Measurements from ENCODE around the gene ARSI. TPM values are rescaled to one million over a fixed set of nuclear protein-coding genes. Genes with fewer than 3 reads are reported as not detected.

The ARSI gene
- total and polyA plus RNA-seq, 2 of the 4 experiments (the other 2 are of a cell fraction), result 14.8 to 15.2 TPM

- TF ChIP-seq FOS (IDR thresholded peaks at IDR 0.05; ENCODE audit: low read depth, low read length), result no peak
- TF ChIP-seq CTCF (conservative IDR thresholded peaks at IDR 0.05; ENCODE audit: low read depth, low read length), result no peak
- no peak for TF ChIP-seq MAFK (IDR thresholded peaks at IDR 0.05; ENCODE audit: low read depth, low read length)
- no peak for TF ChIP-seq SMC3 (IDR thresholded peaks at IDR 0.05; ENCODE audit: low read depth, low read length)
- no peak for TF ChIP-seq MXI1 (IDR thresholded peaks at IDR 0.05; ENCODE audit: borderline replicate concordance, low read depth, low read length)
- no peak for TF ChIP-seq RAD21 (IDR thresholded peaks at IDR 0.05; ENCODE audit: low read length)
- no peak for TF ChIP-seq RFX5 (IDR thresholded peaks at IDR 0.05; ENCODE audit: low read depth, low read length)
- TF ChIP-seq, protein P1, sequence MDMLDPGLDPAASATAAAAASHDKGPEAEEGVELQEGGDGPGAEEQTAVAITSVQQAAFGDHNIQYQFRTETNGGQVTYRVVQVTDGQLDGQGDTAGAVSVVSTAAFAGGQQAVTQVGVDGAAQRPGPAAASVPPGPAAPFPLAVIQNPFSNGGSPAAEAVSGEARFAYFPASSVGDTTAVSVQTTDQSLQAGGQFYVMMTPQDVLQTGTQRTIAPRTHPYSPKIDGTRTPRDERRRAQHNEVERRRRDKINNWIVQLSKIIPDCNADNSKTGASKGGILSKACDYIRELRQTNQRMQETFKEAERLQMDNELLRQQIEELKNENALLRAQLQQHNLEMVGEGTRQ (IDR thresholded peaks at IDR 0.05; ENCODE audit: low read depth, low read length), result no peak
- TF ChIP-seq MAZ (IDR thresholded peaks at IDR 0.05; ENCODE audit: borderline replicate concordance, low read depth, low read length), result no peak
- no peak for TF ChIP-seq BHLHE40 (IDR thresholded peaks at IDR 0.05; ENCODE audit: low read depth, low read length)
- no peak for TF ChIP-seq CEBPB (IDR thresholded peaks at IDR 0.05; ENCODE audit: low read depth, low read length)
- TF ChIP-seq RCOR1 (IDR thresholded peaks at IDR 0.05; ENCODE audit: insufficient replicate concordance, low read length), result no peak
- no peak for TF ChIP-seq CHD1 (IDR thresholded peaks at IDR 0.05; ENCODE audit: low read depth, low read length)
- no peak overlapping the region for H3K56ac ChIP-seq (ENCODE audit: extremely low read depth, insufficient read depth, low read length)
- CTCF ChIA-PET, result no interaction called here
These were observed 40.2 kb downstream of the ARSI start for GRCh38 chr5:150262502-150262901.

More at GRCh38 chr5:150262502-150262901, 40.2 kb downstream of the ARSI start:
- in situ Hi-C loops (cut with MboI; ENCODE audit: low sequenced_read_pairs) (loop anchor here (10.0 kb wide), 1 partner anchor 172 kb away; no protein-coding TSS in a partner anchor), dilution Hi-C loops (cut with HindIII; ENCODE audit: low sequenced_read_pairs, unreplicated experiment) (no loop called here), intact Hi-C loops (cut with micrococcal nuclease) (no loop called here)
- H2BK120ac ChIP-seq (ENCODE audit: low read depth, low read length), result no peak overlapping the region
- no peak overlapping the region for H3K27ac ChIP-seq (ENCODE audit: insufficient read depth, low read length)
- no peaks in the 10 kb centered on the region for H3K36me3 ChIP-seq (ENCODE audit: control insufficient read depth, insufficient read depth, low read length)
- peak overlapping the region; percentile 25 for H2AFZ ChIP-seq (replicated peaks; ENCODE audit: low read length, poor library complexity)
- 0 out of 2 replicates have a peak overlapping the region, but pooled peaks have one; percentile 47 for H4K91ac ChIP-seq (ENCODE audit: insufficient read depth, low read depth, low read length)
- peak overlapping the region; percentile 49; the same call in 1 of the 2 replicates for H2AK5ac ChIP-seq (ENCODE audit: low read depth, low read length)
- H3K79me1 ChIP-seq (ENCODE audit: low read depth in 1 of 2, low read length in 2 of 2), result peaks cover 0 to 6% of the 10 kb centered on the region in 2 experiments; a peak in 1 of 4 replicates
- H4K5ac ChIP-seq (ENCODE audit: low read depth, low read length), result no peak overlapping the region
- H3K18ac ChIP-seq (ENCODE audit: low read depth, low read length), result no peak overlapping the region
- POLR2A ChIA-PET (ENCODE audit: unreplicated experiment), result no interaction called here
- peaks cover 25% of the 10 kb centered on the region for H3K4me1 ChIP-seq (ENCODE audit: control insufficient read depth, insufficient read depth, low read length)
- no peak overlapping the region for H3K4me3 ChIP-seq (ENCODE audit: insufficient read depth, low read depth, low read length)
- no TSS peak for BruUV-seq (replicated peaks)
- ATAC-seq (ENCODE audit: low read depth), result no peak
- H2BK20ac ChIP-seq (ENCODE audit: low read depth, low read length), result peak overlapping the region; percentile 49; the same call in 1 of the 2 replicates
- H3K27me3 ChIP-seq (ENCODE audit: control insufficient read depth, insufficient read depth, low read length), result no peaks in the 10 kb centered on the region
- no peak overlapping the region for H2BK5ac ChIP-seq (ENCODE audit: low read depth, low read length, poor library complexity, severe bottlenecking)
- peak overlapping the region in 1 of 2 experiments; percentile 4; a peak in 1 of 4 replicates for H4K8ac ChIP-seq (ENCODE audit: low read depth in 2 of 2, low read length in 2 of 2)
- no peak overlapping the region for H3K9ac ChIP-seq (ENCODE audit: low read depth, low read length)
- no peak overlapping the region; the same call in 1 of the 2 replicates for H3K4ac ChIP-seq (ENCODE audit: low read depth, low read length)
- WGBS, 2 experiments (ENCODE audit: extremely low coverage in 2 of 2, insufficient read length in 1 of 2), result no CpG with 5 or more reads among the region's 7 CpGs
- H3K23ac ChIP-seq (ENCODE audit: low read depth, low read length), result no peak overlapping the region
- peaks cover 19% of the 10 kb centered on the region for H3K9me1 ChIP-seq (ENCODE audit: insufficient read depth, low read length)
- no peak for DNase-seq
- H3K14ac ChIP-seq (replicated peaks; ENCODE audit: low read depth, low read length), result no peak overlapping the region
- no peak overlapping the region for H2BK15ac ChIP-seq (ENCODE audit: low read depth, low read length)
- H4K20me1 ChIP-seq (ENCODE audit: insufficient read depth, low read length), result no peaks in the 10 kb centered on the region
- no peak overlapping the region for H3K4me2 ChIP-seq (ENCODE audit: low read depth, low read length)
- no peaks in the 10 kb centered on the region for H3K9me3 ChIP-seq (ENCODE audit: control insufficient read depth, insufficient read depth, low read length)
- no peak overlapping the region for H2AK9ac ChIP-seq (replicated peaks; ENCODE audit: low read depth, low read length, poor library complexity)
